ENCODE measurements around the gene OR4D11. TPM values are rescaled to one million over a fixed set of nuclear protein-coding genes. Genes with fewer than 3 reads are reported as not detected.

The OR4D11 gene
- total RNA-seq = not detected in 2 replicates

GRCh38 chr11:59503276-59503675 lies at the start of gene OR4D11:
Gene OR4D11 (plus strand): TSS chr11:59503576. CDS start chr11:59503576, 0 bp downstream.

GRCh38 chr11:59456661-59457060 lies 46.7 kb upstream of the OR4D11 start, which contains the start of gene OR4D6:
Gene OR4D6 (plus strand): TSS chr11:59456961. CDS start chr11:59456961, 0 bp downstream.

DNA sequence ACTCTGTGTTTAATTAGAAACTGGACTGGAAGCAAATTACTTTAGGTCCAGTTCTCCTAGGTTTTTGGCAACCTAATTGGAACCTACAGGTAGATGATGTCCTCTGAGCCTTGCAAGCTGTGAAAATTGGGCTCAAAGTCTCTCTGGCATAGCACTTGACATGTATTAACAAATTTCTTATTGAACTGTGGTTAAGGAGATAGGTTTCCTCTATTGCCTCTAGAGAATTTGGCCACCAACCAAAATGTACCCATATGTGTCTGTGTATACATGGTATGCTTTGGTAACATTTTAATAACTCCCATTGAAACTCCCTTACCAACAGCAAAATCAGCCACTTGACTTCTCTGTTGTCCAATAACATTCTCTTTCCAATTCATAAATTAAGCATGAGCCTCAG lies 30.4 kb upstream of the OR4D11 start, which contains the start of gene OR4D10:
Gene OR4D10, plus strand, starts transcription at position 301 of the 400 bp plus-strand sequence. CDS start 4,115 bp downstream, outside the sequence.

GRCh38 chr11:59510941-59511589 lies 7.7 kb downstream of the OR4D11 start, which contains the start of gene OR4D9:
Gene OR4D9 (plus strand): TSS chr11:59511539. CDS start chr11:59514913, 3,374 bp downstream.

Other genes starting within 250 kb of the OR4D11 start
- not detected in 2 replicates for gene OR5AN1, start 144.7 kb upstream of the OR4D11 start, total RNA-seq
- gene OR5A2, start 77.2 kb upstream of the OR4D11 start, total RNA-seq = not detected in 2 replicates
- gene OR5A1, start 67.1 kb upstream of the OR4D11 start, total RNA-seq = not detected in 2 replicates
- gene OR4D6, start 46.6 kb upstream of the OR4D11 start, total RNA-seq = not detected in 2 replicates
- gene OR4D10, start 30.3 kb upstream of the OR4D11 start, total RNA-seq = not detected in 2 replicates
- gene OR4D9, start 8.0 kb downstream of the OR4D11 start, total RNA-seq = not detected in 2 replicates
- gene OSBP, start 112.2 kb downstream of the OR4D11 start, total RNA-seq = 24.9 and 26.6 TPM in 2 replicates
- 2.9 and 7.0 TPM in 2 replicates for gene PATL1, start 165.5 kb downstream of the OR4D11 start, total RNA-seq
- not detected in 2 replicates for gene OR10V1, start 210.3 kb downstream of the OR4D11 start, total RNA-seq

Data from epithelial cell of umbilical artery (primary cell).